HEK293 (cell line): ENCODE data around the gene GAA.

ENCODE experiments used
- CTCF ChIA-PET: fragments of 350-600 bp; formaldehyde crosslinking; extraction: SDS; loops from one replicate; lab custom pipeline; 2021; ENCODE audit warnings: antibody characterized with exemption; lab: Yijun Ruan, JAX
- POLR2A ChIA-PET: fragments of 300-600 bp; formaldehyde crosslinking; extraction: SDS; loops from one replicate; lab custom pipeline; 2020; ENCODE audit warnings: antibody characterized with exemption, inconsistent platforms; lab: Yijun Ruan, JAX
- H3K27ac ChIP-seq: fragments of 200-500 bp; sonication (Bioruptor generic); 2 replicates; pipeline ENCODE4 v1.5.1; 2014; ENCODE audit warnings: low read depth, low read length, control low read depth, inconsistent platforms; ENCODE audit errors: extremely low read depth
- H3K36me3 ChIP-seq, 2 experiments: fragments of 200-500 bp in 1 of 2; sonication (Bioruptor generic) in 1 of 2; 1 replicate in 1 of 2; 2 replicates in 1 of 2; pipeline ENCODE4 v1.5.1; 2014 to 2017; ENCODE audit warnings: inconsistent platforms in 2 of 2, low read length in 2 of 2; ENCODE audit not compliant: control insufficient read depth in 2 of 2, insufficient read depth in 1 of 2
- H3K4me1 ChIP-seq: fragments of 200-500 bp; sonication (Bioruptor generic); 2 replicates; pipeline ENCODE4 v1.5.1; 2014; ENCODE audit warnings: mild to moderate bottlenecking, low read length, inconsistent platforms; ENCODE audit not compliant: control insufficient read depth, insufficient read depth
- H3K4me3 ChIP-seq: 2 replicates; pipeline ENCODE4 v1.5.1; 2011; ENCODE audit warnings: low read depth, mild to moderate bottlenecking, control low read depth, low read length, moderate library complexity
- H3K9me3 ChIP-seq: fragments of 200-500 bp; sonication (Bioruptor generic); 2 replicates; pipeline ENCODE4 v1.5.1; 2014; ENCODE audit warnings: low read depth, low read length, inconsistent platforms; ENCODE audit not compliant: control insufficient read depth, insufficient read depth
- GLIS2 ChIP-seq: fragments of 450-650 bp; formaldehyde crosslinking; IDR thresholded peaks from 2 replicates; pipeline ENCODE4 v1.5.1; 2016; ENCODE audit warnings: missing biosample characterization, missing genetic modification characterization
- KLF1 ChIP-seq: fragments of 450-650 bp; formaldehyde crosslinking; IDR thresholded peaks from 2 replicates; pipeline ENCODE4 v1.5.1; 2016; ENCODE audit warnings: missing biosample characterization, missing genetic modification characterization
- KLF16 ChIP-seq: fragments of 450-650 bp; formaldehyde crosslinking; IDR thresholded peaks from 2 replicates; pipeline ENCODE4 v1.5.1; 2017; ENCODE audit warnings: missing biosample characterization, missing genetic modification characterization
- OVOL3 ChIP-seq: fragments of 450-650 bp; formaldehyde crosslinking; IDR thresholded peaks from 2 replicates; pipeline ENCODE4 v1.5.1; 2016; ENCODE audit warnings: missing biosample characterization, missing genetic modification characterization
- YY1 ChIP-seq: fragments of 450-650 bp; formaldehyde crosslinking; IDR thresholded peaks from 2 replicates; pipeline ENCODE4 v1.5.1; 2018; ENCODE audit warnings: missing biosample characterization, missing genetic modification characterization
- ZBTB20 ChIP-seq: fragments of 450-650 bp; formaldehyde crosslinking; IDR thresholded peaks from 2 replicates; pipeline ENCODE4 v1.5.1; 2016; ENCODE audit warnings: missing biosample characterization, missing genetic modification characterization
- ZBTB48 ChIP-seq: fragments of 450-650 bp; formaldehyde crosslinking; IDR thresholded peaks from 2 replicates; pipeline ENCODE4 v1.5.1; 2016; ENCODE audit warnings: missing biosample characterization, missing genetic modification characterization
- ZBTB8A ChIP-seq: fragments of 450-650 bp; formaldehyde crosslinking; IDR thresholded peaks from 2 replicates; pipeline ENCODE4 v1.5.1; 2016; ENCODE audit warnings: missing biosample characterization, missing genetic modification characterization
- ZFHX2 ChIP-seq: fragments of 450-650 bp; formaldehyde crosslinking; conservative IDR thresholded peaks from 2 replicates; pipeline ENCODE4 v1.5.1; 2016; ENCODE audit warnings: missing biosample characterization, missing genetic modification characterization
- ZNF169 ChIP-seq: fragments of 450-650 bp; formaldehyde crosslinking; IDR thresholded peaks from 2 replicates; pipeline ENCODE4 v1.5.1; 2016; ENCODE audit warnings: missing biosample characterization, missing genetic modification characterization
- ZNF202 ChIP-seq: fragments of 450-650 bp; formaldehyde crosslinking; IDR thresholded peaks from 2 replicates; pipeline ENCODE4 v1.5.1; 2016; ENCODE audit warnings: missing biosample characterization, missing genetic modification characterization, borderline replicate concordance
- ZNF221 ChIP-seq: fragments of 450-650 bp; formaldehyde crosslinking; IDR thresholded peaks from 2 replicates; pipeline ENCODE4 v1.5.1; 2017; ENCODE audit warnings: missing biosample characterization, missing genetic modification characterization, borderline replicate concordance
- ZNF335 ChIP-seq: fragments of 450-650 bp; formaldehyde crosslinking; conservative IDR thresholded peaks from 2 replicates; pipeline ENCODE4 v1.5.1; 2016; ENCODE audit warnings: missing biosample characterization, missing genetic modification characterization
- ZNF501 ChIP-seq: fragments of 450-650 bp; formaldehyde crosslinking; IDR thresholded peaks from 2 replicates; pipeline ENCODE4 v1.5.1; 2016; ENCODE audit warnings: missing biosample characterization, missing genetic modification characterization
- ZNF530 ChIP-seq: fragments of 450-650 bp; formaldehyde crosslinking; IDR thresholded peaks from 2 replicates; pipeline ENCODE4 v1.5.1; 2016; ENCODE audit warnings: low read depth, missing biosample characterization, missing genetic modification characterization
- ZNF621 ChIP-seq: fragments of 450-650 bp; formaldehyde crosslinking; IDR thresholded peaks from 2 replicates; pipeline ENCODE4 v1.5.1; 2017; ENCODE audit warnings: missing biosample characterization, missing genetic modification characterization
- ZNF791 ChIP-seq: fragments of 450-650 bp; formaldehyde crosslinking; IDR thresholded peaks from 2 replicates; pipeline ENCODE4 v1.5.1; 2016; ENCODE audit warnings: missing biosample characterization, missing genetic modification characterization
- ZNF837 ChIP-seq: fragments of 450-650 bp; formaldehyde crosslinking; IDR thresholded peaks from 2 replicates; pipeline ENCODE4 v1.5.1; 2016; ENCODE audit warnings: missing biosample characterization, missing genetic modification characterization
- TF ChIP-seq, protein P1 (sequence below): fragments of 450-650 bp; formaldehyde crosslinking; conservative IDR thresholded peaks from 2 replicates; pipeline ENCODE4 v1.5.1; 2016; ENCODE audit warnings: low read depth, missing biosample characterization, missing genetic modification characterization
- TF ChIP-seq, protein P2 (sequence below): fragments of 450-650 bp; formaldehyde crosslinking; IDR thresholded peaks from 2 replicates; pipeline ENCODE4 v1.5.1; 2017; ENCODE audit warnings: missing biosample characterization, missing genetic modification characterization
- TF ChIP-seq, protein P3 (sequence below): fragments of 450-650 bp; formaldehyde crosslinking; IDR thresholded peaks from 2 replicates; pipeline ENCODE4 v1.5.1; 2016; ENCODE audit warnings: missing biosample characterization, missing genetic modification characterization

The GAA gene

DNA sequence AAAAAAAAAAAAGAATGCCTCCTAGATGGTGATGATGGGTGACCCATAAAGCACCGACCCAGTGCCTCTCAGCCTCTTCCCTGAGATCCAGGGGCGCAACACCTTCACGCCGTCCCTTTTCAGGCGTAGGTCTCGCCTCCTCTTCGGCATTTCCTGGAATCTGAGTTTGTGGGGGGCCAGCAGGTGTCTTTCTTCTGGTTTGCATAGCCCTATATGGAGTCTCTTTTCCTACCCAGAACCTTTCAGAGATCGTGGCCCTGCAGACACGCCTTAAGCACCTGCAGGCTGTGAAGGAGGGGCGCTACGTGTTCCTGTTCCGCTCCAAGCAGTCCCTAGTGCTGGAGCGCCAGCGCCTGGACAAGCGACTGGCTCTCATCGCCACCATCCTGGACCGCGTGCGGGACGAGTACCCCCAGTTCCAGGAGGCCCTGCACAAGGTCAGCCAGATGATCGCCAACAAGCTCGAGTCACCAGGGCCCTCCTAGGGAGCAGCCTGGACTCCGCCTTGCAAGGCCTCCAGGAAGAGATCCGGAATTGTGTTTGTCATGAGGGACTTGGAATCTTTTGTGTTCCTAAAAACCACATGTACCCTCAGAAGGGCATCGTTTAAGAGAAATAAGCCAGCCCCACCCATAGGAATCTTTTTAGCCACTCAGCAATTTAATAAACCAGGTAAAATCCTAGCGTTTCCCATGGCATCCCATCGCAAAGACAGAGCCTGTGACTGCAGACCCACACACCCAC, 1.9 kb upstream of the GAA start:
- H3K36me3 ChIP-seq, result no peaks in the 10 kb centered on the region
- peaks cover 4% of the 10 kb centered on the region; the same call in 1 of the 2 replicates for H3K4me1 ChIP-seq
- H3K27ac ChIP-seq, result no peak overlapping the region
- H3K9me3 ChIP-seq, result no peaks in the 10 kb centered on the region
- ChIA-PET CTCF (interaction anchor here (3.0 kb wide), 1 partner anchor 15 kb away, joined by 27 read pairs; no protein-coding TSS in a partner anchor), POLR2A (no interaction called here)
- TF ChIP-seq OVOL3 (tag by site-specific recombination) (no peak), YY1 (no peak), ZNF837 (tag by site-specific recombination) (no peak), ZNF621 (tag by site-specific recombination) (no peak), ZNF221 (no peak), ZNF202 (tag by site-specific recombination) (no peak)
- TF ChIP-seq, all 188 proteins: peak for 0
- no peak overlapping the region for H3K4me3 ChIP-seq

DNA sequence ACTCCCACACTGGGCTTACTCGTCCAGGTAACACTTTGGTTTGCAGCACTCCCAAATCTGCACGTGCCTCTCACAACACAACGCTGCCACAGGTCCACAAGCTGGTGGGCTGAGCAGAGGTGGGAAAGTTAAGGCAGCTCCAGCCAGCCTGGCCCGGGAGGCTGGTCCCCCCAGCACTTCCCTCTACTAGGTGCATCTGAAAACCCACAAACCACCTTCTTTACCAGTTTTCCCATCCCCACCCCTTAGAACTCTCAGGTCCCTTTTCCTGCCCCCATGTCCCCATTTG, 1.4 kb upstream of the GAA start:
- CTCF ChIA-PET, result interaction anchor here (0.5 to 3.0 kb wide), 4 partner anchors 8 to 112 kb away, joined by 3 to 31 read pairs (median 20); no protein-coding TSS in a partner anchor
- H3K4me1 ChIP-seq, result peaks cover 4% of the 10 kb centered on the region; the same call in 1 of the 2 replicates
- no peak overlapping the region for H3K27ac ChIP-seq
- POLR2A ChIA-PET, result no interaction called here
- H3K9me3 ChIP-seq, result no peaks in the 10 kb centered on the region
- H3K4me3 ChIP-seq, result no peak overlapping the region
- TF ChIP-seq, protein P1, sequence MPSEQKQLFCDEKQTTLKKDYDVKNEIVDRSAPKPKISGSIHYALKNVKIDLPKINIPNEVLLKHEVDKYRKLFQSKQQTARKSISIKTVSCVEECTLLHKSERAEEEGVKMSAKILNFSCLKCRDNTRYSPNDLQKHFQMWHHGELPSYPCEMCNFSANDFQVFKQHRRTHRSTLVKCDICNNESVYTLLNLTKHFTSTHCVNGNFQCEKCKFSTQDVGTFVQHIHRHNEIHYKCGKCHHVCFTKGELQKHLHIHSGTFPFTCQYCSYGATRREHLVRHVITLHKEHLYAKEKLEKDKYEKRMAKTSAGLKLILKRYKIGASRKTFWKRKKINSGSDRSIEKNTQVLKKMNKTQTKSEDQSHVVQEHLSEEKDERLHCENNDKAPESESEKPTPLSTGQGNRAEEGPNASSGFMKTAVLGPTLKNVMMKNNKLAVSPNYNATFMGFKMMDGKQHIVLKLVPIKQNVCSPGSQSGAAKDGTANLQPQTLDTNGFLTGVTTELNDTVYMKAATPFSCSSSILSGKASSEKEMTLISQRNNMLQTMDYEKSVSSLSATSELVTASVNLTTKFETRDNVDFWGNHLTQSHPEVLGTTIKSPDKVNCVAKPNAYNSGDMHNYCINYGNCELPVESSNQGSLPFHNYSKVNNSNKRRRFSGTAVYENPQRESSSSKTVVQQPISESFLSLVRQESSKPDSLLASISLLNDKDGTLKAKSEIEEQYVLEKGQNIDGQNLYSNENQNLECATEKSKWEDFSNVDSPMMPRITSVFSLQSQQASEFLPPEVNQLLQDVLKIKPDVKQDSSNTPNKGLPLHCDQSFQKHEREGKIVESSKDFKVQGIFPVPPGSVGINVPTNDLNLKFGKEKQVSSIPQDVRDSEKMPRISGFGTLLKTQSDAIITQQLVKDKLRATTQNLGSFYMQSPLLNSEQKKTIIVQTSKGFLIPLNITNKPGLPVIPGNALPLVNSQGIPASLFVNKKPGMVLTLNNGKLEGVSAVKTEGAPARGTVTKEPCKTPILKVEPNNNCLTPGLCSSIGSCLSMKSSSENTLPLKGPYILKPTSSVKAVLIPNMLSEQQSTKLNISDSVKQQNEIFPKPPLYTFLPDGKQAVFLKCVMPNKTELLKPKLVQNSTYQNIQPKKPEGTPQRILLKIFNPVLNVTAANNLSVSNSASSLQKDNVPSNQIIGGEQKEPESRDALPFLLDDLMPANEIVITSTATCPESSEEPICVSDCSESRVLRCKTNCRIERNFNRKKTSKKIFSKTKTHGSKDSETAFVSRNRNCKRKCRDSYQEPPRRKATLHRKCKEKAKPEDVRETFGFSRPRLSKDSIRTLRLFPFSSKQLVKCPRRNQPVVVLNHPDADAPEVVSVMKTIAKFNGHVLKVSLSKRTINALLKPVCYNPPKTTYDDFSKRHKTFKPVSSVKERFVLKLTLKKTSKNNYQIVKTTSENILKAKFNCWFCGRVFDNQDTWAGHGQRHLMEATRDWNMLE (tag by site-specific recombination), result no peak
- TF ChIP-seq ZNF791 (tag by site-specific recombination), result no peak
- no peak for TF ChIP-seq ZNF530 (tag by site-specific recombination)
- peak; percentile 48 for TF ChIP-seq ZFHX2 (tag by site-specific recombination)
- H3K36me3 ChIP-seq, result no peaks in the 10 kb centered on the region

DNA sequence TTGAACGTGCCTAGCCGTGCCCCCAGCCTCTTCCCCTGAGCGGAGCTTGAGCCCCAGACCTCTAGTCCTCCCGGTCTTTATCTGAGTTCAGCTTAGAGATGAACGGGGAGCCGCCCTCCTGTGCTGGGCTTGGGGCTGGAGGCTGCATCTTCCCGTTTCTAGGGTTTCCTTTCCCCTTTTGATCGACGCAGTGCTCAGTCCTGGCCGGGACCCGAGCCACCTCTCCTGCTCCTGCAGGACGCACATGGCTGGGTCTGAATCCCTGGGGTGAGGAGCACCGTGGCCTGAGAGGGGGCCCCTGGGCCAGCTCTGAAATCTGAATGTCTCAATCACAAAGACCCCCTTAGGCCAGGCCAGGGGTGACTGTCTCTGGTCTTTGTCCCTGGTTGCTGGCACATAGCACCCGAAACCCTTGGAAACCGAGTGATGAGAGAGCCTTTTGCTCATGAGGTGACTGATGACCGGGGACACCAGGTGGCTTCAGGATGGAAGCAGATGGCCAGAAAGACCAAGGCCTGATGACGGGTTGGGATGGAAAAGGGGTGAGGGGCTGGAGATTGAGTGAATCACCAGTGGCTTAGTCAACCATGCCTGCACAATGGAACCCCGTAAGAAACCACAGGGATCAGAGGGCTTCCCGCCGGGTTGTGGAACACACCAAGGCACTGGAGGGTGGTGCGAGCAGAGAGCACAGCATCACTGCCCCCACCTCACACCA, 724 bp downstream of the GAA start:
- POLR2A ChIA-PET, result interaction anchor here (0.6 to 1.8 kb wide), 26 partner anchors 8 to 352 kb away, joined by 3 to 24 read pairs (median 4); partner anchors contain the start of genes CBX8 and EIF4A3
- H3K36me3 ChIP-seq, result peaks cover 0 to 4% of the 10 kb centered on the region in 2 experiments; a peak in 2 of 3 replicates
- H3K9me3 ChIP-seq, result no peaks in the 10 kb centered on the region
- H3K27ac ChIP-seq, result peak overlapping the region; percentile 73; the same call in 1 of the 2 replicates
- CTCF ChIA-PET, result interaction anchor here (0.6 to 3.0 kb wide), 52 partner anchors 8 to 1906 kb away, joined by 3 to 31 read pairs (median 4); no protein-coding TSS in a partner anchor
- H3K4me1 ChIP-seq, result peaks cover 4% of the 10 kb centered on the region; the same call in 1 of the 2 replicates
- H3K4me3 ChIP-seq, result peak overlapping the region; percentile 88
- TF ChIP-seq ZNF169 (tag by site-specific recombination) (no peak), ZBTB48 (tag by site-specific recombination) (0 out of 2 replicates have a peak, but pooled peaks have one; percentile 30), ZBTB20 (tag by site-specific recombination) (peak; percentile 39; the same call in 1 of the 2 replicates), ZNF501 (tag by site-specific recombination) (peak; percentile 8; the same call in 1 of the 2 replicates), KLF16 (0 out of 2 replicates have a peak, but pooled peaks have one; percentile 2), GLIS2 (tag by site-specific recombination) (0 out of 2 replicates have a peak, but pooled peaks have one; percentile 12), ZNF335 (peak; percentile 26), ZBTB8A (no peak), KLF1 (tag by site-specific recombination) (peak; percentile 17; the same call in 1 of the 2 replicates)
- TF ChIP-seq, protein P2, sequence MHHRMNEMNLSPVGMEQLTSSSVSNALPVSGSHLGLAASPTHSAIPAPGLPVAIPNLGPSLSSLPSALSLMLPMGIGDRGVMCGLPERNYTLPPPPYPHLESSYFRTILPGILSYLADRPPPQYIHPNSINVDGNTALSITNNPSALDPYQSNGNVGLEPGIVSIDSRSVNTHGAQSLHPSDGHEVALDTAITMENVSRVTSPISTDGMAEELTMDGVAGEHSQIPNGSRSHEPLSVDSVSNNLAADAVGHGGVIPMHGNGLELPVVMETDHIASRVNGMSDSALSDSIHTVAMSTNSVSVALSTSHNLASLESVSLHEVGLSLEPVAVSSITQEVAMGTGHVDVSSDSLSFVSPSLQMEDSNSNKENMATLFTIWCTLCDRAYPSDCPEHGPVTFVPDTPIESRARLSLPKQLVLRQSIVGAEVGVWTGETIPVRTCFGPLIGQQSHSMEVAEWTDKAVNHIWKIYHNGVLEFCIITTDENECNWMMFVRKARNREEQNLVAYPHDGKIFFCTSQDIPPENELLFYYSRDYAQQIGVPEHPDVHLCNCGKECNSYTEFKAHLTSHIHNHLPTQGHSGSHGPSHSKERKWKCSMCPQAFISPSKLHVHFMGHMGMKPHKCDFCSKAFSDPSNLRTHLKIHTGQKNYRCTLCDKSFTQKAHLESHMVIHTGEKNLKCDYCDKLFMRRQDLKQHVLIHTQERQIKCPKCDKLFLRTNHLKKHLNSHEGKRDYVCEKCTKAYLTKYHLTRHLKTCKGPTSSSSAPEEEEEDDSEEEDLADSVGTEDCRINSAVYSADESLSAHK (tag by site-specific recombination), result 0 out of 2 replicates have a peak, but pooled peaks have one; percentile 33
- TF ChIP-seq, protein P3, sequence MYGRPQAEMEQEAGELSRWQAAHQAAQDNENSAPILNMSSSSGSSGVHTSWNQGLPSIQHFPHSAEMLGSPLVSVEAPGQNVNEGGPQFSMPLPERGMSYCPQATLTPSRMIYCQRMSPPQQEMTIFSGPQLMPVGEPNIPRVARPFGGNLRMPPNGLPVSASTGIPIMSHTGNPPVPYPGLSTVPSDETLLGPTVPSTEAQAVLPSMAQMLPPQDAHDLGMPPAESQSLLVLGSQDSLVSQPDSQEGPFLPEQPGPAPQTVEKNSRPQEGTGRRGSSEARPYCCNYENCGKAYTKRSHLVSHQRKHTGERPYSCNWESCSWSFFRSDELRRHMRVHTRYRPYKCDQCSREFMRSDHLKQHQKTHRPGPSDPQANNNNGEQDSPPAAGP (tag by site-specific recombination), result no peak
